ENCODE data around the gene WASHC2A.
"Not testable (repeated sequence)": the region's sequence is repeated elsewhere in the genome, so short reads cannot be mapped to it uniquely, and the experiment has no call there.

- TF ChIP-seq, protein P1, sequence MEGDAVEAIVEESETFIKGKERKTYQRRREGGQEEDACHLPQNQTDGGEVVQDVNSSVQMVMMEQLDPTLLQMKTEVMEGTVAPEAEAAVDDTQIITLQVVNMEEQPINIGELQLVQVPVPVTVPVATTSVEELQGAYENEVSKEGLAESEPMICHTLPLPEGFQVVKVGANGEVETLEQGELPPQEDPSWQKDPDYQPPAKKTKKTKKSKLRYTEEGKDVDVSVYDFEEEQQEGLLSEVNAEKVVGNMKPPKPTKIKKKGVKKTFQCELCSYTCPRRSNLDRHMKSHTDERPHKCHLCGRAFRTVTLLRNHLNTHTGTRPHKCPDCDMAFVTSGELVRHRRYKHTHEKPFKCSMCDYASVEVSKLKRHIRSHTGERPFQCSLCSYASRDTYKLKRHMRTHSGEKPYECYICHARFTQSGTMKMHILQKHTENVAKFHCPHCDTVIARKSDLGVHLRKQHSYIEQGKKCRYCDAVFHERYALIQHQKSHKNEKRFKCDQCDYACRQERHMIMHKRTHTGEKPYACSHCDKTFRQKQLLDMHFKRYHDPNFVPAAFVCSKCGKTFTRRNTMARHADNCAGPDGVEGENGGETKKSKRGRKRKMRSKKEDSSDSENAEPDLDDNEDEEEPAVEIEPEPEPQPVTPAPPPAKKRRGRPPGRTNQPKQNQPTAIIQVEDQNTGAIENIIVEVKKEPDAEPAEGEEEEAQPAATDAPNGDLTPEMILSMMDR (IDR thresholded peaks at IDR 0.05), result not testable (repeated sequence)
- TF ChIP-seq POLR2A (IDR thresholded peaks at IDR 0.05), result not testable (repeated sequence)
These were observed 42.9 kb upstream of the WASHC2A start for GRCh38 chr10:50024716-50025383.
